GM18526 (cell line): ENCODE results near the gene SMG1.

ENCODE experiments used
- POLR2A ChIP-seq: IDR thresholded peaks from 3 replicates; pipeline ENCODE4 v1.6.1; 2011; ENCODE audit not compliant: insufficient read length; ENCODE audit errors: extremely low read depth

Gene SMG1

DNA sequence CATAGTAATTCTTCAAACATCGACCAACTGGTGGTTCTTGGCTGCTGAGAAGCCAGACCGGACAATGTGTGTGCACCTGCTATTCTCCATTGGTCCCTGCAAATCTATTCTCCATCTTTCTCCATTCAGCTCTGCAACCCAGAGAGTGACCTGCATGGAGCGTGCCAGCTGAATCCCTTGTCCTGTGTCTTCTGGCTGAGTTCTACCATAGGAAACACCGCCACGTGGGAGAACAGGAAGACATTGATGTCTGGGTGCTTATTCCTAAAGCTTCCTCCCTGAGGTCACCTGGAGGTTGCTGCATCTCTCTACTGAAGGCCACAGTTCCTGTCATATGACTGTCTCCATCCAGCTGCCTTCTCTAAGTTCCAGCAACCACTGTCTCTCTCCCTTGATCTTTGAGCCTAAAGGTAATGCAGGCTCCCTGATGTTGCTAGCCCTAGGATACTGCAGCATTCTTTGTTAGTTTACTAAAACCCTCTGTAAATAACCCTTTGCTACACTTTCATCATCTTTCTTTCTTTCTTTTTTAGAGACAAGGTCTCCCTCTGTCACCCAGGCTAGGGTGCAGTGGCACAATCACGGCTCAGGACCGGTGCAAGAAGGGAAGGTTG is 10.6 kb upstream of the SMG1 start:
- no peak for TF ChIP-seq POLR2A

DNA sequence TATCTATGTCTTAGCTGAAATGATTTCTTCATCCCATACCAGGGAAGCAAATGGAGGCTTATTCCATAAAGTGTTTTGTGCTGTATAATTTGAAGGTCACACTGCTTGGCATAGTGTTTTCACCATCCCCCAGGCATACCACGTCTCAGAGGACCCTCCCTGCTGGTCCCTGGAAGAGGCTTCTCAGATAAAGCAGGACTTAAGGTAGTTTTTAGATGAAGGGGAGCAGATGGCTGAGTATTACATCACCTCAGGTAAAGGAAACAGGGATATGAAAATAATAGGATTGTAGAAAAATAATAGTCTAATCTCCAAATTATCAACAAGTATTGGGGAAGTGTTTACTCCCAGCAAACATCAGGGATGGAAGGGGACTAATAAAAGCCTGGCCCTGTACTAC is 7.3 kb upstream of the SMG1 start:
- no peak for TF ChIP-seq POLR2A

- no peak for TF ChIP-seq POLR2A
These were observed 6.2 kb upstream of the SMG1 start for GRCh38 chr16:18932243-18932987.

DNA sequence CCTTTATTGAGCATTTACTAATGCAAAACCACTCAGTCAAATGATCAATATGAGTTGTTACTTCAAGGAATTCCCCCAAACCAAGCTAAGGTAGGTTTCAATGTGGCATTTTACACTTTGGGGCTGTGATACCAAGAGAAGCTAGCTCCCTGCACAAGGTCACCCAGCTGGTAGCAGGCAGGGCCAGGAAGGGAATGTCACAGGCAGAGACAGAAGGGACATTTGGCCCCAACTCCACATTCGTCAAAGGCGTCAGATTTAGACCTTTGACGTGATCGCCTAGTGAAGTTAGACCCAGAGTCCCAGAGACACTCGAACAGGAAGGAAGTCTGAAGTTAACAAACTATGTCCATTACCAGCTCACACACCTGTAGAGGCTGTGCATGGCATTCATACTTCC is 5.5 kb upstream of the SMG1 start:
- no peak for TF ChIP-seq POLR2A

DNA sequence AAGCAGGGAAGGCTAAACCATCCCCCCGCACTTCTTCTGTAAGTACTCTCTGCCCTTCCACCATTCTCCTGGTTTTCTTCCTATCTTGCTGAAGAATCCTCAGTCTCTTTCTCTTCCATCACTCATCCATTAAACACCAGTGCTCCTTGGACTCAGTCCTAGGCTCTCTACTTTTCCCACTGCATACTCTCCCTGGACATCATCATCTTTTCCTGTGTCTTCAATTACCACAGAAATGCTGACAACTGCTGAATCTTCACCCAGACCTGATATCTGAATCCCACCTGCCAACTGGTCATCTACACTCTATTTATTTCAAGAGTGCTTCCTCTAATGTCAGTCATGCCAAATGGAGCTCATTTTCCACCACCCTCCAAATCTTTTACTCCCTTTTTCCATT is 71.0 kb downstream of the SMG1 start:
- no peak for TF ChIP-seq POLR2A

- no peak for TF ChIP-seq POLR2A
These were observed 72.5 kb downstream of the SMG1 start for GRCh38 chr16:18853694-18854093.

GRCh38 chr16:18852647-18853046 is 73.6 kb downstream of the SMG1 start:
- no peak for TF ChIP-seq POLR2A

- TF ChIP-seq POLR2A, result no peak
These were observed 79.8 kb downstream of the SMG1 start for GRCh38 chr16:18846416-18846815.

GRCh38 chr16:18842565-18842964 is 83.6 kb downstream of the SMG1 start:
- TF ChIP-seq POLR2A, result no peak

- TF ChIP-seq POLR2A, result no peak
These were observed 84.2 kb downstream of the SMG1 start for GRCh38 chr16:18841833-18842525.

DNA sequence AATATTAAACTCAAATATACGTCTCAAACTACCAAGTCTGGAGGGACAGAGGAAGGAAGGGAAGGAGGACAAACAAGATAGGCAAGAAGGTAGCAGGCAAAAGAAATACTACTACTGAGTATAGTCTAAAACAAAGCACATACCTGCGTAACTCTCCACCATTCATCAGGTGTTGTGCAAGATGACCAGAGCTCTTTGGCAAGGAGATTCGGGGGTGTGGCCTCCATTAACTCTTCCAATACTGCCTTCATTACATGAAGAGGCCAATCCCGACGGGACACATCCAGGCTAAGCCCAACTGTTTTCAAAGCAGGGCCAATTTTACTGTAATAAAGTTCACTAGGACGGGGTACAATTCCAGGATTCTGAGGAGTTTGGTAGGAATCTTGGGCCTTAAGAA is 86.7 kb downstream of the SMG1 start:
- TF ChIP-seq POLR2A, result no peak

GRCh38 chr16:18836702-18837101 is 89.5 kb downstream of the SMG1 start:
- no peak for TF ChIP-seq POLR2A

- TF ChIP-seq POLR2A, result no peak
These were observed 91.3 kb downstream of the SMG1 start for GRCh38 chr16:18834864-18835263.

DNA sequence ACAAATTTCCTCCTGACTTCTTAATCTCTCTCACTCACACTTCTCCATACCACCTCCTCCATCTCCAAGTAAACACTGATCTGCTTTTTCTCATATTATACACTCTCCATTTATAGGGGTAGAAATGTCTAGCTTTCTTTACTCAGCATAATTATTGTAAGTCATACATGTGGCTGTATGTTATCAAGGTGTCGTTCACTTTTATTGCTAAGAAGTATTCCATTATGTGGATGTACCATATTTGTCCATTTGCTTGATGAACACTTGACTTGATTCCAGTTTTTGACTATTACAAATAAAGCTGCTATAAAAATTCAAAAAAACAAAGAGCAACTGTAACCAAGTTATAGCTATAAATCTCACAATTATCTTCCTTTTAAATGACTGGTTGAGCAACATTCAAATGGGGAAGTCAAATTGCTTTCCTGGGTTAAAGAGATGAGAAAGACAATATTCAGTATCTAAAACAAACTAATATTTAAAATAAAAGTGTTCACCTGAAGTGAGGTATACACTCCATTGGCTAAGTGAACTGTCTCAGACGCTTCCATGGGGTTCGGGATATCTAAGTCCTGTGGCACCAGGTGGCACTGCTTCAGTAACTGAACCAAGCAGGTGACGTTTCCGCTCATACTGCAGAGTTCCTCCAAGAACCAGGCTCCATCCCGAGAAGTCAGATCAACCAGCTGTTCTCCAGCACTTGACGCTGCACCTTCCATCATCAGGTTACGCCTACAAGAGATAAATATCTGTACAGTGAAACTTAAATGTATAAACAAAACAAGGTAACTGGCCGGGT is 92.3 kb downstream of the SMG1 start:
- no peak for TF ChIP-seq POLR2A

DNA sequence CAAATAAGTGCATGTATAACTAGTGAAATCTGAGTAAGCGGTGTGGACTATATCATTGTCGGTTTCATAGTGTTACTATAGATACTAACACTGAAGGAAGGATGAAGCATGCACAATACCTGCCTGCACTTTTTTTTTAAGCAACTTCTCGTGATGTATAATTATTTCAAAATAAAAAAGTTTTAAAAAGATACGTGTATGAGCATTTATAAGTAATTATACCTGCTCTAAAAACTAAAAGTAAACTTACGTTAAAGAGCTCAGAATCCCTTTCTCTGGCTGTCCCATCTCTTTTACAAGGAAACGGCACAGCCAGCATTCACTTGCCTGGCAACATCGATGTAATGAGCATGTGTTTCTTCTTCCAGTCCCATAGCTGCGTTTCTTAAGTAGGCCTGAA is 93.6 kb downstream of the SMG1 start:
- no peak for TF ChIP-seq POLR2A
